Measurements from ENCODE around the gene ID3.

ID3 gene

GRCh38 chr1:23563755-23564374 lies 4.6 kb upstream of the ID3 start:
- H3K4me2 ChIP-seq (ENCODE audit: low read length) = no peak overlapping the region

GRCh38 chr1:23563003-23563402 lies 3.7 kb upstream of the ID3 start:
- H3K4me3 ChIP-seq (ENCODE audit: low read length) = no peak overlapping the region
- H3K4me2 ChIP-seq (ENCODE audit: low read length) = peak overlapping the region; percentile 59; the same call in 1 of the 2 replicates
- peaks cover 65% of the 10 kb centered on the region for H3K4me1 ChIP-seq (ENCODE audit: control insufficient read depth, low read length)
- no peak overlapping the region for H3K27ac ChIP-seq (ENCODE audit: low read depth, low read length)
- H3K79me2 ChIP-seq (ENCODE audit: control insufficient read depth, low read length) = peaks cover 16% of the 10 kb centered on the region
- TF ChIP-seq CTCF (IDR thresholded peaks at IDR 0.05; ENCODE audit: low read depth, low read length, poor library complexity, severe bottlenecking) = no peak
- TF ChIP-seq EZH2phosphoT487 (IDR thresholded peaks at IDR 0.05; ENCODE audit: borderline replicate concordance, low read length) = no peak
- H3K9me3 ChIP-seq (ENCODE audit: control insufficient read depth, insufficient read depth, low read length) = no peaks in the 10 kb centered on the region
- peaks cover 9% of the 10 kb centered on the region; the same call in 1 of the 2 replicates for H4K20me1 ChIP-seq (ENCODE audit: control insufficient read depth, insufficient read depth, low read depth, low read length)
- no peaks in the 10 kb centered on the region for H3K9me2 ChIP-seq (replicated peaks; ENCODE audit: control insufficient read depth, low read length)
- no peaks in the 10 kb centered on the region; the same call in 1 of the 2 replicates for H3K27me3 ChIP-seq (ENCODE audit: control insufficient read depth, low read length)
- peaks cover 13% of the 10 kb centered on the region for H3K36me3 ChIP-seq (ENCODE audit: control insufficient read depth, low read length)
- H3F3A ChIP-seq (ENCODE audit: control insufficient read depth, insufficient read depth) = peaks cover 42% of the 10 kb centered on the region

More at GRCh38 chr1:23563755-23564374, 4.6 kb upstream of the ID3 start:
- no peak for TF ChIP-seq EZH2phosphoT487 (IDR thresholded peaks at IDR 0.05; ENCODE audit: borderline replicate concordance, low read length)
- TF ChIP-seq CTCF (IDR thresholded peaks at IDR 0.05; ENCODE audit: low read depth, low read length, poor library complexity, severe bottlenecking) = no peak
- Histone ChIP-seq H3K27me3 (ENCODE audit: control insufficient read depth, low read length) (peaks cover 4% of the 10 kb centered on the region; the same call in 1 of the 2 replicates), H3K4me1 (ENCODE audit: control insufficient read depth, low read length) (peaks cover 73% of the 10 kb centered on the region), H3K27ac (ENCODE audit: low read depth, low read length) (no peak overlapping the region), H3F3A (ENCODE audit: control insufficient read depth, insufficient read depth) (peaks cover 34% of the 10 kb centered on the region), H3K36me3 (ENCODE audit: control insufficient read depth, low read length) (peaks cover 4% of the 10 kb centered on the region), H4K20me1 (ENCODE audit: control insufficient read depth, insufficient read depth, low read depth, low read length) (peaks cover 3% of the 10 kb centered on the region; the same call in 1 of the 2 replicates), H3K9me3 (ENCODE audit: control insufficient read depth, insufficient read depth, low read length) (no peaks in the 10 kb centered on the region), H3K79me2 (ENCODE audit: control insufficient read depth, low read length) (peaks cover 7% of the 10 kb centered on the region), H3K4me3 (ENCODE audit: low read length) (no peak overlapping the region), H3K9me2 (replicated peaks; ENCODE audit: control insufficient read depth, low read length) (no peaks in the 10 kb centered on the region)

- Histone ChIP-seq H4K20me1 (ENCODE audit: control insufficient read depth, insufficient read depth, low read depth, low read length) (peaks cover 16% of the 10 kb centered on the region), H3K4me1 (ENCODE audit: control insufficient read depth, low read length) (peaks cover 64% of the 10 kb centered on the region), H3K79me2 (ENCODE audit: control insufficient read depth, low read length) (peaks cover 23% of the 10 kb centered on the region), H3K27me3 (ENCODE audit: control insufficient read depth, low read length) (no peaks in the 10 kb centered on the region; the same call in 1 of the 2 replicates), H3K4me2 (ENCODE audit: low read length) (peak overlapping the region; percentile 59), H3F3A (ENCODE audit: control insufficient read depth, insufficient read depth) (peaks cover 49% of the 10 kb centered on the region), H3K27ac (ENCODE audit: low read depth, low read length) (no peak overlapping the region), H3K36me3 (ENCODE audit: control insufficient read depth, low read length) (peaks cover 20% of the 10 kb centered on the region), H3K9me2 (replicated peaks; ENCODE audit: control insufficient read depth, low read length) (no peaks in the 10 kb centered on the region), H3K4me3 (ENCODE audit: low read length) (peak overlapping the region; percentile 45), H3K9me3 (ENCODE audit: control insufficient read depth, insufficient read depth, low read length) (no peaks in the 10 kb centered on the region)
- no peak for TF ChIP-seq CTCF (IDR thresholded peaks at IDR 0.05; ENCODE audit: low read depth, low read length, poor library complexity, severe bottlenecking)
- no peak for TF ChIP-seq EZH2phosphoT487 (IDR thresholded peaks at IDR 0.05; ENCODE audit: borderline replicate concordance, low read length)
These were observed 3.0 kb upstream of the ID3 start for GRCh38 chr1:23562137-23562876.
